Stimulated activated CD8-positive, alpha-beta memory T cell treated with anti-CD3 and anti-CD28 coated beads, Interleukin-4, amount 100 ng/mL, for 48 hours (primary cell): ENCODE data around the gene CDC42.
"Not testable (repeated sequence)": the region's sequence is repeated elsewhere in the genome, so short reads cannot be mapped to it uniquely, and the experiment has no call there.

Experiments used
- DNase-seq: peaks from one replicate; pipeline ENCODE4 v3.0.0-alpha.2; 2020

Gene CDC42

DNA sequence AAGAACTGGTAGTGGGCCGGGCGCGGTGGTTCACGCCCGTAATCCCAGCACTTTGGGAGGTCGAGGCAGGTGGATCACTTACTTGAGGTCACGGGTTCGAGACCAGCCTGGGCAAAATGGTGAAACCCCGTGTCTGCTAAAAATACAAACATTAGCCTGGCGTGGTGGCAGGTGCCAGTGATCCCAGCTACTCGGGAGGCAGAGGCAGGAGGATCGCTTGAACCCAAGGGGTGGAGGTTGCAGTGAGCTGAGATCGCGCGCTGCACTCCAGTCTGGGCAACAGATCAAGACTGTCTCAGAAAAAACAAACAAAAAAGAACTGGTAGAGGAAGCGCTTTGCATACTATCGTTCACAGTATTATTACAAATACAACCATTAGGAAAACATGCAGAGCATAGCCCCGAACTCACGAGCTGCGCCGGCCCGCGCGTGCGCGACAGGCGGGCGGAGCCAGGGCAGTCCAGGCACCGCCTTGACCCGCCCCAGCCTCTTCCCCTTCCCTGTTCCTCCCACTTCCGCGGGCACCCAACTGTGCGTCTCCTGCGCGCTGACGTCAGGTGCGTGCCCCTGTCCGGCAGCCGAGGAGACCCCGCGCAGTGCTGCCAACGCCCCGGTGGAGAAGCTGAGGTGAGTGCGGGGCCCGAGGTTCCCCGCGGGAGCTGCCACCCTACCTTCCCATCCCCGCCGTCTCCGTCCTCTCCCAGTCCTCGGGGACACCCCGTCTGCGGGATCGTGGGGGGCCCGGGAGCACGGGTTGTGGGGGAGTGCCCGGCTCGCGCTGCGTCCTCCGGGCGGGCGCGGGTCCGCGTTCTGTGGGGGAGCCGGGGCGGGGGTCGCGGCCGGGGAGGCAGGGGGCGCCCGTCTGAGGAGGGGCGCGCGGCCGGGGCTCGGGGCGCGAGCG lies at the start of gene CDC42:
CDC42 (plus strand) TSS at position 595 of the 902 bp plus-strand sequence. CDS start 25,770 bp downstream, outside the sequence.
- peak; percentile 99 for DNase-seq

DNA sequence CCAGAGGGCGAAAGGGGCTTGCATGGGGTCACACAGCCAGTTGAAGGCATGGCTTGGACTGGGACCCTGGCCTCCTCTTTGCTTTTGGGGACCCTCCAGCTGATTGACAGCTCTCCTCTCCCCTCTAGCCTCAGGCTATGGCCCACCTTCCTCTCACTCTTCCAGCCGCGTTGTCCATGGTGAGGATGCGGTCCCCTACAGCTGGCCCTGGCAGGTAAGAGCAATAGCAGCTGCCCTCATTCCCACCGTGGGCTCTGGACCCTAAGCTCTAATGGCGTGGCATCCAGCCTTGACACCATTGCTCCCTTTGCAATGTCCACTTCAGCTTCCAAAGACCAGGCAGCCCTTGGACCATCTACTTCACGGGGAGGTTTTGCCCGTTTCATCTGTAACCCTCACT lies 49.6 kb upstream of the CDC42 start:
- not testable (repeated sequence) for DNase-seq

DNA sequence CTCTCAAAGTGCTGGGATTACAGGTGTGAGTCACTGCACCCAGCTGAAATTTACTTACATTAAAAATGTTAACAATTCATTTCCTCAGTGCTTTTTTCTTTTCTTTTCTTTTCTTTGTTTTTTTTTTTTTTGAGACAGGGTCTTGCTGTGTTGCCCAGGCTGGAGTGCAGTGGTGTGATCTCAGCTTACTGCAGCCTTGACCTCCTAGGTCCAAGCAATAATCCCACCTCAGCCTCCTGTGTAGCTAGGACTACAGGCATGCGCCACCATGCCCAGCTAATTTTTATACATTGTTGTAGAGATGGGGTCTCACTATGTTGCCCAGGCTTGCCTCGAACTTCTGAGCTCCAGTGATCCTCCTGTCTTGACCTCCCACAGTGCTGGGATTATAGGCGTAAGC lies 48.5 kb upstream of the CDC42 start:
- DNase-seq = not testable (repeated sequence)

DNA sequence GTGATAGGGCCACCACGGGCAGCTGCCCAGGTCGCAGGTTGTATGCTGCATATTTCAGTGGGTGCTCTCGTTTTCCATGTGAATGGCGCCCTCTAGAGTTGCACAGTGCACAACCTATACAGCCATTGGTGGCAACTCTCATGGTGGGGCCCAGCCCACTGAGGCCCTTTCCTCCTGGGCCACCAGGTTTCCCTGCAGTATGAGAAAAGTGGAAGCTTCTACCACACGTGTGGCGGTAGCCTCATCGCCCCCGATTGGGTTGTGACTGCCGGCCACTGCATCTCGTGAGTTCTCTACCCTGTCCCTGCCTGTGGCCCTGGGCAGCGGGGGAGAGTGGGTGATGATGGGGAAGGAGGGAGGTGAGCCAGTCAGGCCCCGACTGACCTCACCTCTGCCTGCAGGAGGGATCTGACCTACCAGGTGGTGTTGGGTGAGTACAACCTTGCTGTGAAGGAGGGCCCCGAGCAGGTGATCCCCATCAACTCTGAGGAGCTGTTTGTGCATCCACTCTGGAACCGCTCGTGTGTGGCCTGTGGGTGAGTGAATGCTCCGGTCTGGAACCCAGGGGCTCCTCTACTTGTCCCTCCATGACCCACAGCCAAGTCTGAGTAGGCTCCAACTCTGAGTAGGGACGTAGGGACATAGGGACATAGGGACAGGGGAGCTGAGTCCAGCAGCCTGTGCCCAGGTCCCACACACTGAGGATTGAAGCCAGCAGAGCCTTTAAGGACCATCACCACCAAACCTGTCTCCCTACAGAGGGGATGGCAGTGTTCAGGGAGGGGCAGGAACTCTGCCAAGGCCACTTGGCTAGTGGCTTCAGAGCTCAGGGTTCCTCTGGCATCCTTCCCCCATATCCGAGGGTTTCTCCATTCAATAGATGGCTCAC lies 47.0 kb upstream of the CDC42 start:
- DNase-seq = peak; percentile 72

DNA sequence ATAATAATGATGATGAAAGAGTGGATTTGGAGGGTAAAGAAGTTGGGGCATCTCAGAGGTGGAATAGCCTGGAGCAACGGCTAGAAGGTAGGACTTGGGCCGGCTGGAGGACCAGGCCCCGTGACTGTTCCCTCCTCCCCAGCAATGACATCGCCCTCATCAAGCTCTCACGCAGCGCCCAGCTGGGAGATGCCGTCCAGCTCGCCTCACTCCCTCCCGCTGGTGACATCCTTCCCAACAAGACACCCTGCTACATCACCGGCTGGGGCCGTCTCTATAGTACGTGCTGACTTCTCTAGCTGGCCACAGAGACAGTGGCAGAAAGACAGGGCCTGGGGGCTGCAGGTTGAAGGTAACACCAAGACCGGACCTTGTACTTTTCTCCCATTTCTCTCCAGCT lies 45.8 kb upstream of the CDC42 start:
- DNase-seq = not testable (repeated sequence)

DNA sequence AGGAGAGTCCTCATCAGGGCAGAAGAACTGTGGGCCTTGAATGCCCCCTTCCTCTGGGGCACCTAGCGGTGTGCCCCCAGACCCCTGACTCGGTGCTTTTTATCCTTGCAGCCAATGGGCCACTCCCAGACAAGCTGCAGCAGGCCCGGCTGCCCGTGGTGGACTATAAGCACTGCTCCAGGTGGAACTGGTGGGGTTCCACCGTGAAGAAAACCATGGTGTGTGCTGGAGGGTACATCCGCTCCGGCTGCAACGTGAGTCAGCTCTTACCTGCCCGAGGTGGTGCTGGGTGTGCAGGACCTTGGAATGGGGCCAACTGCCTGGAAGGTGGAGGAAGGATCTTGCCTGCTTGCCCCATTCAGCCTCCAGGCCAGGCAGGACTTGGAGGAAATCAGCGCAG lies 45.2 kb upstream of the CDC42 start:
- not testable (repeated sequence) for DNase-seq

DNA sequence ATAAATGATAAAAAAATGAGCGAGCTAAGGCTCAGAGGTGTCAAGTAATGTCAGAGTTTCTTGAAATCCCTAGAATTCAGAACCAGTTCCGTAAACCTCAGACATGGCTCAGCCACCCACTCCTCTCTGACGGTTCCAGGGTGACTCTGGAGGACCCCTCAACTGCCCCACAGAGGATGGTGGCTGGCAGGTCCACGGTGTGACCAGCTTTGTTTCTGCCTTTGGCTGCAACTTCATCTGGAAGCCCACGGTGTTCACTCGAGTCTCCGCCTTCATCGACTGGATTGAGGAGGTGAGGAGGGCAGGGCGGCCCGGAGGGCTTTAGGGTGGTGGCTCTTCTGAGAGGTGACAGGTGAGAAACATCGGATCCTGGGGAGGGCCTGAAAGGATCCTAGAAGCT lies 42.9 kb upstream of the CDC42 start:
- not testable (repeated sequence) for DNase-seq

DNA sequence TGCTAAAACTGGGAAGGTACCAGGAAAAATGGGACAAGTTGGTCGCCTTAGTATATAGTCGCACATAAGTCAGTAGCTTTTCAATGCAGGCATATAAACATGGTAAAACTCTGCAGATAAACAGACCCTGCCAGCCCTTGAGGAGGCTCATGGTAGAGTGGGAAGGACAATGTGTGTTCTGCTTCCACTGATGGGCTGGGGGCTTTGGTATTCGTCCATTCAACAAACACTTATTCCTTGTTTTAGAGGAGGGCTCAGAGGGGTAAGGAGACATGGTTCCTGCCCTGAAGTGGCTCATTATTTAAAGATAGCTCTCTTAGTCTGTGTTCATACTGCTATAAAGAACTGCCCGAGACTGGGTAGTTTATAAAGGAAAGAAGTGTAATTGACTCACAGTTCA lies 39.8 kb upstream of the CDC42 start:
- DNase-seq = not testable (repeated sequence)

DNA sequence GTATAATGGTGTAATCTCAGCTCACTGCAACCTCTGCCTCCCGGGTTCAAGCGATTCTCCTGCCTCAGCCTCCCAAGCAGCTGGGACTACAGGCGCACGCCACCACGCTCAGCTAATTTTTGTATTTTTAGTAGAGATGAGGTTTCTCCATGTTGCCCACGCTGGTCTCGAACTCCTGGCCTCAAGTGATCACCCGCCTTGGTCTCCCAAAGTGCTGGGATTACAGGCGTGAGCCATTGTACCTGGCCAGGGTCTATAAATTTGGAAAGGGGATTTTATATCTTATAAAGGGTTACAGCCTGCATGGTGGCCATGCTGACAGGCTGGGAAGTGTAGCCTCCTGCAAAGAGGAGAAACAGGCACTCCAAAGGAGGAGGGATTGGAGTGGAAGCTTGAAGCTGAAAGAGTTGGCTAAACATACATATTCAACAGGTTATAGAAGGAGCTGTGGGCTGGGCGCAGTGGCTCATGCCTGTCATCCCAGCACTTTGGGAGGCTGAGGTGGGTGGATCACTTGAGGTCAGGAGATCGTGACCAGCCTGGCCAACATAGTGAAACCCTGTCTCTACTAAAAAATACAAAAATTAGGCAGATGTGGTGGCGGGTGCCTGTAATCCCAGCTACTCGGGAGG lies 37.8 kb upstream of the CDC42 start:
- DNase-seq = not testable (repeated sequence)

DNA sequence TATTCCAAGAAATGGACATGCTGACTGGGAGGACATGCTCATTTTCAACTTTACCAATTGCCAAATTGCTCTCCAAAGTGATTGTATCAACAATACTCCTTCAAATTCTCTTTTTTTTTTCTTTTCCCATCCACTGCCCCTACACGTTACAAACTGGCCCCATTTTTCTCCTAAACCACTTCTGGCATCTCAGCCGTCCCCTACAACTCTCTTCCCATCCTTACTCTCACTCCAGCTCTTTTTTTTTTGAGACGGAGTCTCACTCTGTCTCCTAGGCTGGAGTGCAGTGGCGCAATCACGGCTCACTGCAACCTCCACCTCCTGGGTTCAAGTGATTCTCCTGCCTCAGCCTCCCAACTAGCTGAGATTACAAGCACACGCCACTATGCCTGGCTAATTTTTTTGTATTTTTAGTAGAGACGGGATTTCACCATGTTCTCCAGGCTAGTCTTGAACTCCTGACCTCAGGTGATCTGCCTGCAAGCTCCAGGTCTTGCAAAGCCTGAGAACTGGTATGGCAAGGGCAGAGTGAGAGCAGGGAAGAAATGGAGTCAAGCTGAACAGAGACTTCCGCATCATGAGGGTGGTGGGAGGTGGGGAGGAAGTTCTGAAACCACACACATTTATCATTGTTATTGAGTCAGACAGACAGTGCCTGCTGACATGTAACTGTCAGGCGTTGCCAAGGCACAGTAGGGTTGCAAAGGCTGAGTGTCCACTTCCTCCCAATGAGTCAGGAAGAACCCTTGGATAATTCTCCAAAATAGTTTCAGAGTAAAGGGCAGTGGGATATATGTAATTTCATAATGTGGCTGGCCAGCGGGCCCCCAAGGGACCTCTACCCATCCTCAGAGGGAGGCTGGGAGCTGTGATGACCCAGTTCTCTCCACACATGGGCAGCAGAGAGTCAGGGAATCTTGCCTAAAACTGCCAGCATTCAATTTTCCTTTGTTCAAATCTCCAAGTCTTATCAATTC lies 33.6 kb upstream of the CDC42 start:
- DNase-seq = peak; percentile 73

DNA sequence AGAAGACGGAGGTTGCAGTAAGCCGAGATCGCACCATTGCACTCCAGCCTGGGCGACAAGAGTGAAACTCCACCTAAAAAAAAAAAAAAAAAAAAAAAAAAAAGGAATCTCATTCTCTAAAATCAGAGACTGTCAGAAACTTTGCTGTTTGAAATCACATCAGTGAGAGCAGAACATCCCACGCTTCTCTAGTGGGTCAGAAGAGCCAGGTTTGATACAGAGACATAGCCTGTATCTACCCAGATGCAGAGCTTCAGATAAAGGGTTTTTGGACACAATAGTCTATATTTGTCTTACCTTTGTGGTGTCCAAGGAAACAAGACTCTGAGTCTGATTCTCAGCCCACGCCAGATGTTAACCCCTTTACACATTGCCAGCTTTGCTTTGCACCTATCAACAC lies 31.4 kb upstream of the CDC42 start:
- no peak for DNase-seq

DNA sequence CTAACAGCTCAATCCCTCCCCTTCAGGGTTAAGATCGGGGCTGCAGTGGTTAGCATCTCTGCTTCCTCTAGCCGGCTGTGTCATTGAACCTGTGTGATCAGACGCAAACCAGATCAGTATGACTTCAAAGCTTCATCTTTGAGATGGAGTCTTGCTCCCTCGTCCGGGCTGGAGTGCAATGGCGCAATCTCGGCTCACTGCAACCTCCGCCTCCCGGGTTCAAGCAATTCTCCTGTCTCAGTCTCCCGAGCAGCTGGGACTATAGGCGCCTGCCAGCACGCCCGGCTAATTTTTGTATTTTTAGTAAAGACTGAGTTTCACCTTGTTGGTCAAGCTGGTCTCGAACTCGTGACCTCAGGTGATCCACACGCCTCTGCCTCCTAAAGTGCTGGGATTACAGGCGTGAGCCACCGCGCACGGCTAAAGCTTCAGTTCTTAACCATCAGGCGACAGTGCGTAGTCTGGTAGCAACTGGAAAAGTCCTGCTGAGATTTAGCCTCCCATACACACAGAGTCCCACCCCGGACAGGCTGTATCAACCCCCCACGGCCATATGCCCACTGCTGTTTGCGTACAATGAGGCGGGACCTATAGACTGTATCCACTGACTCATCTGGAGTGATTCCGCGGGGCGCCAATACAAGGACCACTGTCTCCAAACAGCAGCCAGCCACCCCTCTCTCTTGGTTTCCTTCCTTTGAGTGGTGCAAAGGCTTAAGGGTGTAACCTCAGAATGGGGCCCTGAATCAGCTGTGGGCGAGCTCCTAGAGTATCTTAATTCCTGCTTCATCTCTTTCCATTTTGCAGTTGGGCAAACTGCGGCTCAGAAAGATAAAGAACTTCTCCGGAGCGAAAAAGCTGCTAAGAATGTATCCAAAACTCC lies 27.8 kb upstream of the CDC42 start:
- peak; percentile 83 for DNase-seq

DNA sequence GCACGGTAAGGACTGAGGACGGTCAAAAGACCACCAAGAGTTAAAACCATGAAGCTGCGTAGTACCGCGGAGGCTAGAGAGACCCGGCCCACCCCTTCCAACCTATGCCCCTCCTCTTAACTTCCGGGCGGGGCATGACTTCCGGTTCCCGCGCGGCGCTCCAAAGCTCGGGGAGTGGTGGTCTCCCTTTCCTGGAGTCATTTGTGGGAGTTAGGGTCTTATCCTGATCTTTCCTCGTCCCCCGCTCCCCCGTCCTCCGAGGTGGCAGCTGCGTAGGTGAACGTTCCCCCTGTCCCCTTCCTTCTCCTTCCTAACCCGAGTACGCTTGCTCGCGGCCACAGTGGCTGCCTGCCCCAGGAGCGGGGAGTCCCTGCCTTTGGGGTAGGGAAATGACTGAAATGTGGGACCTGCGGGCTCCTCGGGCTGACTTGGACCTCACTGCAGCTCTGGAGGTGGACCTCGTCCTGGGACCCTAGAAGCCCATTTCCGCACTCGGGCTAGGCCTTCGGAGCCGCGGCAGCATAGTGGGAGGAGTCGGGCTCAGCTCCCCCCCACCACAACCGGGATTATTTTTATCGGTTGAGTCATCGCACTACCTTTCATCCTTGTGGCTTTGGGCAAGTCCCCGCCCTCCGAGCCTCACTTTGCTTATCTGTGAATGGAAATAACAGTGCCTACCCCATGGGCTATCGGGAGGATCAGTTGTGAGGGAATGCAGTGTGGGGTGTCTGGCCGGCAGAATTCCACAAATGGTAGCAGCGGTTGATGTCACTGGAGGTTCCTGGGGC lies 26.9 kb upstream of the CDC42 start:
- peak; percentile 90 for DNase-seq

DNA sequence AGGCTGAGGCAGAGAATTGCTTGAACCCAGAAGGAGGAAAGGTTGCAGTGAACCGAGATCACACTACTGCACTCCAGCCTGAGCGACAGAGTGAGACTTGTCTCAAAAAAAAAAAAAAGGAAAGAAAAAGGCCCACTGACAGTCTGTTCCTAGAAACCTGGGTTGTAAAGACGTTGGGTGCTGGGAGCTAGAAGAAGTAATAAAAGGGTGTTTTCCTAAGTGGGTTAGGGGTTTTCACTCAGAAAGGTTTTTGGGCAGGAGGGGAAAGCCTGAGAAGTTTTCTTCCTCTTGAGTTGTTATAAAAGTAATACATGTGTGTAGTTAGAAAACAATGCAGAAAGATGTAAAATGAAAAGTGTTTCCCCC lies 25.6 kb upstream of the CDC42 start:
- no peak for DNase-seq

DNA sequence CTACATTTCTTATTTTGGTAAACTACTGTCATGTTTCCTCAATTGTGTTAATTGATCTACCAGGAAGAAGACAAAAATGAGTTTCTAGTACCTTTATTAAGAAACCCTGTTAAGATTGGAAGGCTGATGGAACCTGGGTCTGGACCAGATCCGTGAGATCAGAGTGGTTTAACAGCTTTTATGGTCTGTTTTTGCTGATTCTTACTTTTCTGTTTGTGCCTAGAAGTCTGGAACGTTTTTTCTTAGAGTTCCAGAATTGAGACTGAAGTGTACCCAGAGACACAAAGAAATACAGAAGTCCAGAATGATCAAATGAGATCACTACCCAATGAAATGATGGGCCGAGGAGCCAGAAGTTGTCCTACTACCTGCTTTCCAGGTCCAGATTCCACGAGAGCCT lies 22.5 kb upstream of the CDC42 start:
- no peak for DNase-seq

DNA sequence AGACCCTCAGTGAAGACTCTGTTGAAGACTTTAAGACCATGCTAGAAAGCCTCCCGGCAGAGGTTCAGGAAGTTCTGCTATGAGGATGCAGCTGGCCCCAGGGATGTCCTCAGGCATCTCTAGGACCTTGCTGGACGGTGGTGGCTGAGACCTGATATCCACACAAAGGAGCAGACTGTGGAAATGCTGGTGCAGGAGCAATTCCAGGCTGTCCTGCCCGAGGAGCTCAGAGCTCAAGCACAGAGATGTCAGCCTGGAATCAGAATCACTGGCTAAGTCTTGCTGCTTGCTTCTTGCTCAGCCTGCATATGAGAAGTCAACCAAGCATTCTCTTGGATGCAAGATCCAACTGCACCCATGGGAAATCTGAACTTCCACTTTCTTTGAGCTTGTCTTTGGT lies 22.0 kb upstream of the CDC42 start:
- no peak for DNase-seq

DNA sequence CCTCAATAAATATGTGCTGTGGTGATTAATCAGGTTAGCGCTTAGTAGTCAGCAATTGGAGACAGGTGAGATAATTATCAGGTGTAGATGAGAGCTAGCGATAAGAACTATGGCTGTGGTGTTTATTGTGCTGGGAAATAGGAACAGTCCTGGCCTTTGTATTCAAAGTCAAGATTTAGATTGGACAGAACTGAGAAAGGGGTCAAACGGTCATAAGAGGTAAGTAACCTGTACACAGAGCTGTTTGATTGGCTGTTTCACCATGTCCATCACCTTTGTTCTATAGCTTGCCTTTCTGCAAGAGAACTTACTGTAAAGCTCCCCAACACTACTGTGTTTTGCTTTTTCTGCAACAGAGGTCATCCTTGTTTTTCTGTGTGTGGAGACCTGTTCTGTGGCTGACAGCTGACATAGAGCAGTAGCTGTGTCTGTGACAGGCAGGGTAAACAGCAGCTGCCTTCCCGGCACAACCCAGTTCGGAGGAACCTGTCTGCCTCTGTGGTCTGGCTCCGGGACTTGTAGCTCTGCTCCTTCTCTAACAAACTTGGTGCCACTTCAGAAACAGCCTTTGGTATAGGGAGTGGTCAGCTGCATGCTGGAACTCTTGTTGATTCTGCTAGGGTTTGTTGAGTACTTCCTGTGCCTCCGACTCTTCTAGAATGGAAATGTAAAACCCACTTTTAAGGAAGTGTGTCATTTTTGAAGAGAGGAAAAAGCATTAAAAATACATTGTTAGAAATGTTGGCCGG lies 21.1 kb upstream of the CDC42 start:
- DNase-seq = no peak

DNA sequence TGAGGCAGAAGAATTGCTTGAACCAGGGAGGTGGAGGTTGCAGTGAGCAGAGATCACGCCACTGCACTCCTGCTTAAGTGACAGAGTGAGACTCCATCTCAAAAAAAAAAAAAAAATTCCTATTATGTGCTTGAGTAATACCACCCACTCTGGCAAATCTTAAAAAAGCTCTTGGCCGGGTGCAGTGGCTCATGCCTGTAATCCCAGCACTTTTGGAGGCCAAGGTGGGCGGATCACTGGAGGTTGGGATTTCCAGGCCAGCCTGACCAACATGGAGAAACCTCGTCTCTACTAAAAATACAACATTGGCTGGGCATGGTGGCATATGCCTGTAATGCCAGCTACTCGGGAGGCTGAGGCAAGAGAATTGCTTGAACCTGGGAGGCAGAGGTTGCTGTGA lies 17.7 kb upstream of the CDC42 start:
- not testable (repeated sequence) for DNase-seq

DNA sequence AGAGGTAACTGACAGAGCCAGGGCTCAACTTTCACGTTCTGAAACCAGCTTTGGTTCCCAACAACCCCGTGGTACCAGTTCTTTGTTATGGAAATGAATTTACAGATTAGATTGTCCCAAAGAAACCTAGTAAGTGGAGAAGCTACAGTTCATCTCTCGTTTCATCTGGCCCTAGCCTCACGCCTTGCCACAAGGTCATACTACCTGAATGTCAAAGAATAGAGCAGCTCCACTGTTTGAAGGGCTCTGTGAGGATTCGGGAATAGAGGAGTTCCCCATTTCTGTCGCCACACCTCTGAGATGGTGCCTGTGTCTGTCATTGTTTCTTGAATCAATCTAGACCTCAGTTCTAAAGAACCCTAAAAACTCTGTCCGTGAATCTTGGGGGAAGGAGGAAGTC lies 15.0 kb upstream of the CDC42 start:
- no peak for DNase-seq
